GM12878 (cell line): Measurements from ENCODE around the gene OAF. TPM values are rescaled to one million over a fixed set of nuclear protein-coding genes. Genes with fewer than 3 reads are reported as not detected.

Experiments used
- ELK1 ChIP-seq: IDR thresholded peaks from 2 replicates; pipeline ENCODE4 v1.6.1; 2012; ENCODE audit warnings: low read depth, low read length, improper control_type of control experiment
- ETV6 ChIP-seq, 2 experiments: fragments of 450-650 bp in 1 of 2; IDR thresholded peaks in 1 of 2; conservative IDR thresholded peaks in 1 of 2; 2 replicates each; pipeline ENCODE4 v1.6.1; 2014; ENCODE audit warnings: antibody characterized with exemption in 1 of 2, borderline replicate concordance in 1 of 2, low read depth in 1 of 2, mild to moderate bottlenecking in 1 of 2, moderate library complexity in 1 of 2
- EZH2 ChIP-seq: IDR thresholded peaks from 2 replicates; pipeline ENCODE4 v1.6.1; 2012; ENCODE audit warnings: low read depth, mild to moderate bottlenecking, control low read depth, inconsistent platforms, low read length, borderline replicate concordance; ENCODE audit not compliant: control insufficient read depth
- GABPA ChIP-seq: IDR thresholded peaks from 2 replicates; pipeline ENCODE4 v1.6.1; 2014; ENCODE audit warnings: antibody characterized with exemption, low read depth, mild to moderate bottlenecking, inconsistent platforms
- GATAD2B ChIP-seq: fragments of 450-650 bp; conservative IDR thresholded peaks from 2 replicates; pipeline ENCODE4 v1.6.1; 2017; ENCODE audit warnings: low read depth, mild to moderate bottlenecking, moderate library complexity
- HDAC2 ChIP-seq: fragments of 200-600 bp; sonication (generic); IDR thresholded peaks from 2 replicates; pipeline ENCODE4 v1.6.1; 2017
- IKZF2 ChIP-seq, 2 experiments: fragments of 450-650 bp; IDR thresholded peaks; 2 replicates each; pipeline ENCODE4 v1.6.1; 2017; ENCODE audit warnings: mild to moderate bottlenecking in 2 of 2, moderate library complexity in 2 of 2
- KDM1A ChIP-seq: fragments of 200-600 bp; sonication (generic); IDR thresholded peaks from 2 replicates; pipeline ENCODE4 v1.6.1; 2016; ENCODE audit warnings: borderline replicate concordance
- NR2C2 ChIP-seq: IDR thresholded peaks from 2 replicates; pipeline ENCODE4 v1.6.1; 2011; ENCODE audit warnings: borderline replicate concordance, low read depth; ENCODE audit not compliant: control insufficient read depth, insufficient read length
- NR2F1 ChIP-seq: fragments of 450-650 bp; conservative IDR thresholded peaks from 2 replicates; pipeline ENCODE4 v1.6.1; 2017; ENCODE audit warnings: mild to moderate bottlenecking
- PBX3 ChIP-seq: IDR thresholded peaks from 2 replicates; pipeline ENCODE4 v1.6.1; 2011; ENCODE audit warnings: mild to moderate bottlenecking, low read depth, low read length, moderate library complexity; ENCODE audit not compliant: insufficient replicate concordance
- PRDM15 ChIP-seq: fragments of 450-650 bp; formaldehyde crosslinking; IDR thresholded peaks from 2 replicates; pipeline ENCODE4 v1.4.0; 2020; ENCODE audit warnings: mild to moderate bottlenecking, moderate library complexity
- RAD21 ChIP-seq: IDR thresholded peaks from 2 replicates; pipeline ENCODE4 v1.6.1; 2011; ENCODE audit warnings: mild to moderate bottlenecking, low read depth, low read length, moderate library complexity; ENCODE audit not compliant: insufficient read depth
- SIX5 ChIP-seq: IDR thresholded peaks from 2 replicates; pipeline ENCODE4 v1.6.1; 2011; ENCODE audit warnings: mild to moderate bottlenecking, low read depth, low read length, moderate library complexity; ENCODE audit not compliant: severe bottlenecking
- SP1 ChIP-seq: IDR thresholded peaks from one replicate; pipeline ENCODE4 v1.6.1; 2011; ENCODE audit warnings: low read depth, low read length
- STAT1 ChIP-seq: fragments of 450-650 bp; conservative IDR thresholded peaks from 2 replicates; pipeline ENCODE4 v1.6.1; 2014; ENCODE audit warnings: antibody characterized with exemption, mild to moderate bottlenecking
- SUPT20H ChIP-seq: IDR thresholded peaks from 2 replicates; pipeline ENCODE4 v1.6.1; 2011; ENCODE audit warnings: low read depth, mild to moderate bottlenecking, low read length, moderate library complexity, borderline replicate concordance; ENCODE audit not compliant: control insufficient read depth
- SUZ12 ChIP-seq: fragments of 200-600 bp; sonication (generic); IDR thresholded peaks from one replicate; pipeline ENCODE4 v1.6.1; 2018; ENCODE audit warnings: antibody characterized with exemption, mild to moderate bottlenecking; ENCODE audit not compliant: unreplicated experiment
- ZBED1 ChIP-seq: IDR thresholded peaks from 2 replicates; pipeline ENCODE4 v1.6.1; 2016; ENCODE audit warnings: borderline replicate concordance
- ZNF24 ChIP-seq: fragments of 450-650 bp; IDR thresholded peaks from 2 replicates; pipeline ENCODE4 v1.6.1; 2017; ENCODE audit warnings: antibody characterized with exemption, mild to moderate bottlenecking
- ZZZ3 ChIP-seq: IDR thresholded peaks from 2 replicates; pipeline ENCODE4 v1.6.1; 2011; ENCODE audit warnings: low read depth; ENCODE audit not compliant: control insufficient read depth, insufficient read length
- polyA plus RNA-seq, 11 experiments: library from polyadenylated mRNA; depleted of rRNA in 4 of 11; unstranded in 6 of 11; stranded (reverse) in 5 of 11; fragments of >200 nt; fragmentation: Nextera tagmentation in 4 of 11; fragmentation: Illumina TruSeq in 1 of 11; extraction: Ambion mirVana in 4 of 11; extraction: Trizol in 1 of 11; gene quantifications; 1 replicate in 1 of 11; 2 replicates in 10 of 11; pipeline versions ENCODE4 v1.2.1 to v1.2.3, GENCODE V29; 2011 to 2016; ENCODE audit warnings: inconsistent platforms in 2 of 11, missing spikeins in 2 of 11, low read depth in 1 of 11
- total RNA-seq, 4 experiments: library from RNA; depleted of rRNA in 3 of 4; stranded (reverse); fragments of >200 nt in 3 of 4; fragmentation: Illumina TruSeq in 1 of 4; extraction: Trizol in 1 of 4; gene quantifications; 2 replicates each; pipeline versions ENCODE4 v1.2.1 to v1.2.3, GENCODE V29; 2013 to 2021

OAF gene
- total and polyA plus RNA-seq, 10 of the 15 experiments (the other 5 are each of a cell fraction or from before 2014, with no cell fraction given), result 0.10 to 4.7 (median 1.1) TPM

GRCh38 chr11:120186774-120187591 lies 23.8 kb upstream of the OAF start (continued):
- no peak for TF ChIP-seq PRDM15 (CRISPR knock-in tag)
- TF ChIP-seq HDAC2, result no peak
- TF ChIP-seq ZZZ3, result no peak
- TF ChIP-seq NR2C2, result no peak
- TF ChIP-seq GATAD2B, result peak; percentile 52
- TF ChIP-seq NR2F1, result peak; percentile 92
- TF ChIP-seq RAD21, result no peak
- no peak for TF ChIP-seq PBX3
- TF ChIP-seq ZBED1, result no peak
- no peak for TF ChIP-seq EZH2
- TF ChIP-seq ETV6 (conservative IDR thresholded peaks at IDR 0.05 in 1 of 2, IDR thresholded peaks at IDR 0.05 in 1 of 2; ENCODE audit: borderline replicate concordance in 1 of 2, low read depth in 1 of 2), result no peak
- TF ChIP-seq ZNF24, result no peak
- TF ChIP-seq GABPA, result no peak
- no peak for TF ChIP-seq SIX5
- TF ChIP-seq SP1, result no peak
- peak; percentile 79 to 82 for TF ChIP-seq IKZF2 (IDR thresholded peaks at IDR 0.05)
- TF ChIP-seq SUZ12, result no peak
- no peak for TF ChIP-seq ELK1
- no peak for TF ChIP-seq KDM1A
- TF ChIP-seq STAT1, result no peak
- TF ChIP-seq SUPT20H, result no peak
